ENCODE results near the gene GNPAT.
A peak's percentile ranks its signal among the peaks of the same experiment; 100 is the strongest.

DNA sequence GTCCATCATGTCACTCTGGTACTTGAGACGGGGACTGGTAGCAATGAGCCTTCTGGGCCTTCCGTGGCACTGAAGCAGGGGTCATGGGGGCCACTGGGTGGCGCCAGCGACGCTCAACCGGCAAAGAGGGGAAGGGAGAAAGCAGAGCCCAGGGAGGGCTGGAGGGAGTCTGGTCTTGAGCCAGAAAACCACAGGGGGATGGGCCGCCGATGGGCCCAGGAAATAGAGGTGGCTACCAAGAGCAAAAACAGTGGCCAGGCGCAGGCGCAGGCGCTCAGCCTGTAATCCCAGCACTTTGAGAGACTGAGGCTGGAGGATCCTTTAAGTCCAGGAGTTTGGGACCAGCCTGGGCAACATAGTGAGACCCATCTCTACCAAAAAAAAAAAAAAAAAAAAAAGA is 74.9 kb downstream of the GNPAT start:
- TF ChIP-seq, protein P1, sequence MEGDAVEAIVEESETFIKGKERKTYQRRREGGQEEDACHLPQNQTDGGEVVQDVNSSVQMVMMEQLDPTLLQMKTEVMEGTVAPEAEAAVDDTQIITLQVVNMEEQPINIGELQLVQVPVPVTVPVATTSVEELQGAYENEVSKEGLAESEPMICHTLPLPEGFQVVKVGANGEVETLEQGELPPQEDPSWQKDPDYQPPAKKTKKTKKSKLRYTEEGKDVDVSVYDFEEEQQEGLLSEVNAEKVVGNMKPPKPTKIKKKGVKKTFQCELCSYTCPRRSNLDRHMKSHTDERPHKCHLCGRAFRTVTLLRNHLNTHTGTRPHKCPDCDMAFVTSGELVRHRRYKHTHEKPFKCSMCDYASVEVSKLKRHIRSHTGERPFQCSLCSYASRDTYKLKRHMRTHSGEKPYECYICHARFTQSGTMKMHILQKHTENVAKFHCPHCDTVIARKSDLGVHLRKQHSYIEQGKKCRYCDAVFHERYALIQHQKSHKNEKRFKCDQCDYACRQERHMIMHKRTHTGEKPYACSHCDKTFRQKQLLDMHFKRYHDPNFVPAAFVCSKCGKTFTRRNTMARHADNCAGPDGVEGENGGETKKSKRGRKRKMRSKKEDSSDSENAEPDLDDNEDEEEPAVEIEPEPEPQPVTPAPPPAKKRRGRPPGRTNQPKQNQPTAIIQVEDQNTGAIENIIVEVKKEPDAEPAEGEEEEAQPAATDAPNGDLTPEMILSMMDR (tag by site-specific recombination; IDR thresholded peaks at IDR 0.05), result peak; percentile 81
- TF ChIP-seq, protein P2, sequence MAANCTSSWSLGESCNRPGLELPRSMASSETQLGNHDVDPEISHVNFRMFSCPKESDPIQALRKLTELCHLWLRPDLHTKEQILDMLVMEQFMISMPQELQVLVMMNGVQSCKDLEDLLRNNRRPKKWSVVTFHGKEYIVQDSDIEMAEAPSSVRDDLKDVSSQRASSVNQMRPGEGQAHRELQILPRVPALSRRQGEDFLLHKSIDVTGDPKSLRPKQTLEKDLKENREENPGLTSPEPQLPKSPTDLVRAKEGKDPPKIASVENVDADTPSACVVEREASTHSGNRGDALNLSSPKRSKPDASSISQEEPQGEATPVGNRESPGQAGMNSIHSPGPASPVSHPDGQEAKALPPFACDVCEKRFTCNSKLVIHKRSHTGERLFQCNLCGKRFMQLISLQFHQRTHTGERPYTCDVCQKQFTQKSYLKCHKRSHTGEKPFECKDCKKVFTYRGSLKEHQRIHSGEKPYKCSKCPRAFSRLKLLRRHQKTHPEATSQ (tag by site-specific recombination; IDR thresholded peaks at IDR 0.05), result no peak
- TF ChIP-seq ZNF660 (tag by site-specific recombination; IDR thresholded peaks at IDR 0.05), result no peak
- TF ChIP-seq, protein P3, sequence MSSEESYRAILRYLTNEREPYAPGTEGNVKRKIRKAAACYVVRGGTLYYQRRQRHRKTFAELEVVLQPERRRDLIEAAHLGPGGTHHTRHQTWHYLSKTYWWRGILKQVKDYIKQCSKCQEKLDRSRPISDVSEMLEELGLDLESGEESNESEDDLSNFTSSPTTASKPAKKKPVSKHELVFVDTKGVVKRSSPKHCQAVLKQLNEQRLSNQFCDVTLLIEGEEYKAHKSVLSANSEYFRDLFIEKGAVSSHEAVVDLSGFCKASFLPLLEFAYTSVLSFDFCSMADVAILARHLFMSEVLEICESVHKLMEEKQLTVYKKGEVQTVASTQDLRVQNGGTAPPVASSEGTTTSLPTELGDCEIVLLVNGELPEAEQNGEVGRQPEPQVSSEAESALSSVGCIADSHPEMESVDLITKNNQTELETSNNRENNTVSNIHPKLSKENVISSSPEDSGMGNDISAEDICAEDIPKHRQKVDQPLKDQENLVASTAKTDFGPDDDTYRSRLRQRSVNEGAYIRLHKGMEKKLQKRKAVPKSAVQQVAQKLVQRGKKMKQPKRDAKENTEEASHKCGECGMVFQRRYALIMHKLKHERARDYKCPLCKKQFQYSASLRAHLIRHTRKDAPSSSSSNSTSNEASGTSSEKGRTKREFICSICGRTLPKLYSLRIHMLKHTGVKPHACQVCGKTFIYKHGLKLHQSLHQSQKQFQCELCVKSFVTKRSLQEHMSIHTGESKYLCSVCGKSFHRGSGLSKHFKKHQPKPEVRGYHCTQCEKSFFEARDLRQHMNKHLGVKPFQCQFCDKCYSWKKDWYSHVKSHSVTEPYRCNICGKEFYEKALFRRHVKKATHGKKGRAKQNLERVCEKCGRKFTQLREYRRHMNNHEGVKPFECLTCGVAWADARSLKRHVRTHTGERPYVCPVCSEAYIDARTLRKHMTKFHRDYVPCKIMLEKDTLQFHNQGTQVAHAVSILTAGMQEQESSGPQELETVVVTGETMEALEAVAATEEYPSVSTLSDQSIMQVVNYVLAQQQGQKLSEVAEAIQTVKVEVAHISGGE (tag by site-specific recombination; conservative IDR thresholded peaks at IDR 0.05; ENCODE audit: low read depth), result no peak
- TF ChIP-seq TRIM28 (IDR thresholded peaks at IDR 0.05; ENCODE audit: borderline replicate concordance, low read length), result no peak

All from HEK293 (cell line).